Kidney glomerular epithelial cell (primary cell): ENCODE measurements around the gene TMC1.
"Not testable (repeated sequence)": the region's sequence is repeated elsewhere in the genome, so short reads cannot be mapped to it uniquely, and the experiment has no call there.

Source experiments
- DNase-seq: peaks from one replicate; lab custom pipeline; 2025; lab: John Stamatoyannopoulos, UW

The TMC1 gene

GRCh38 chr9:72526901-72527800 lies 5.7 kb downstream of the TMC1 start:
- DNase-seq, result peak; percentile 96

GRCh38 chr9:72527801-72528195 lies 6.4 kb downstream of the TMC1 start:
- no peak for DNase-seq

GRCh38 chr9:72529531-72529930 lies 8.1 kb downstream of the TMC1 start:
- no peak for DNase-seq

GRCh38 chr9:72533322-72533721 lies 11.9 kb downstream of the TMC1 start:
- peak; percentile 75 for DNase-seq

- no peak for DNase-seq
These were observed 13.5 kb downstream of the TMC1 start for GRCh38 chr9:72534931-72535330.

- no peak for DNase-seq
These were observed 15.7 kb downstream of the TMC1 start for GRCh38 chr9:72537011-72537545.

GRCh38 chr9:72537671-72538070 lies 16.3 kb downstream of the TMC1 start:
- peak; percentile 7 for DNase-seq

GRCh38 chr9:72538921-72539702 lies 17.7 kb downstream of the TMC1 start:
- no peak for DNase-seq

GRCh38 chr9:72539824-72540347 lies 18.5 kb downstream of the TMC1 start:
- DNase-seq, result no peak

GRCh38 chr9:72540348-72540873 lies 19.0 kb downstream of the TMC1 start:
- no peak for DNase-seq

GRCh38 chr9:72542537-72542833 lies 21.1 kb downstream of the TMC1 start:
- not testable (repeated sequence) for DNase-seq

GRCh38 chr9:72542917-72543316 lies 21.5 kb downstream of the TMC1 start:
- no peak for DNase-seq

- no peak for DNase-seq
These were observed 29.9 kb downstream of the TMC1 start for GRCh38 chr9:72551306-72551705.

- no peak for DNase-seq
These were observed 30.9 kb downstream of the TMC1 start for GRCh38 chr9:72552356-72552755.

- peak; percentile 47 for DNase-seq
These were observed 32.8 kb downstream of the TMC1 start for GRCh38 chr9:72554221-72554641.

GRCh38 chr9:72557549-72557948 lies 36.1 kb downstream of the TMC1 start:
- peak; percentile 77 for DNase-seq

GRCh38 chr9:72560086-72560485 lies 38.7 kb downstream of the TMC1 start:
- DNase-seq, result no peak

- no peak for DNase-seq
These were observed 42.4 kb downstream of the TMC1 start for GRCh38 chr9:72563806-72564205.

- no peak for DNase-seq
These were observed 43.3 kb downstream of the TMC1 start for GRCh38 chr9:72564479-72565281.

GRCh38 chr9:72565535-72565934 lies 44.1 kb downstream of the TMC1 start:
- DNase-seq, result no peak

GRCh38 chr9:72574156-72574810 lies 52.9 kb downstream of the TMC1 start:
- no peak for DNase-seq
